NCI-H146 (cell line): ENCODE data around the gene CST9.
"Not testable (repeated sequence)": the region's sequence is repeated elsewhere in the genome, so short reads cannot be mapped to it uniquely, and the experiment has no call there.

Experiments used
- DNase-seq: peaks from one replicate; lab custom pipeline; 2025; lab: John Stamatoyannopoulos, UW

The CST9 gene

DNA sequence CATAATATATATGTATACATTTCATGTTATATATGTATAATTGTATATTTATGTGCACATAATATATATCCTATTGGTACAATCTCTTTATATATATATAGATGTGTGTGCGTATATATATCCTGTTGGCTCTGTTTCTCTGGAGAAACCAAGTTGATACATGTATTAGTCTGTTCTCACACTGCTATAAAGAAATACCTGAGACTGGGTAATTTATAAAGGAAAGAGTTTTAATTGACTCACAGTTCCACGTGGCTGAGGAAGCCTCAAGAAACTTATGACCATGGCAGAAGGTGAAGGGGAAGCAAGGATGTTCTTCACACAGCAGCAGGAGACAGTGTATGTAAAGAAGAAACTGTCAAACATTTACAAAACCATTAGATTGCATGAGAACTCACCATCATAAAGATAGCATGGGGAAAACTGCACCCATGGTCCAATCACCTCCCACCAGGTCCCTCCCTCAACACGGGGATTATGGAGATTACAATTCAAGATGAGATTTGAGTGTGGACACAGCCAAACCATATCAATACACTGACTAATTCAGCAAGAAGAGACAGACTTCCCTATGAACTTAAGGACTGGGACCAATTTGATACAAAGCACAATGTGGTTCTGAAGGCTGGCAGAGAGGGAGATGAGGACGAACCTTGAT, 18.1 kb upstream of the CST9 start:
- DNase-seq: no peak

DNA sequence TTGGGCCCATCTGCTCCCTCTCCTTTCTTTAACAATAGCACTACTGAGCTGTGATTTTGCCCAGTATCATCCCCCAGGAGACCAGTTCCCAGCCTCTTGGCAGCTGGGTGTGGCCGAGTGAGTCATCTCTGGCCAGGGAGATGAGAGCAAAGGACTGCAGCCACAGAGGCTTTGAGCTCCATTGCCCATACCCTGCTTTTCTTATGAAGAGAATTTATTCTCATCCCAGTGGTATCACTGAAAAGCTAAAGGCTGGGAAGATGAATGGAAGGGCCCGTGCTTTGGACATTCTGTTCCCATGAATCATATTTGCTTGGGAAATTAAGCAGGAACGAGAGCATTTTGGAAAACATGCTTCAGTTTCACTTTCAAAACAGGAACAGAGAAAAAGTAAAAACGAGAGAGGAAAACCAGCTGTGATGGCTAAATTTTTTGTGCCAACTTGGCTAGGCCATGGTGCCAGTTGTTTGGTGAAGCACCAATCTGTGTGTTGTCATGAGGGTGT, 17.2 kb upstream of the CST9 start:
- peak; percentile 9 for DNase-seq

DNA sequence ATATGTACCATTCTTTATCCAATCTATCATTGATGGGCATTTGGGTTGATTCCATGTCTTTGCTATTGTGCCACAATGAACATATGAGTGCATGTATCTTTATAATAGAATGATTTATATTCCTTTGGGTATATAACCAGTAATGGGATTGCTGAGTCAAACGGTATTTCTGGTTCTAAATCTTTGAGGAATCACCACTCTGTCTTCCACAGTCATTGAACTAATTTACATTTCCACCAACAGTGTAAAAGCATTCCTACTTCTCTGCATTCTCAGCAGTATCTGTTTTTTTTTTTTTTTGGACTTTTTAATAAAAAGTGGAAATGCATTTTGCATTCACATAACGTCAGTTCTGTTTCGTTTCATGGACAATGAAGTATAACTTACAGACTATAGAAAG, 16.7 kb upstream of the CST9 start:
- DNase-seq: not testable (repeated sequence)

DNA sequence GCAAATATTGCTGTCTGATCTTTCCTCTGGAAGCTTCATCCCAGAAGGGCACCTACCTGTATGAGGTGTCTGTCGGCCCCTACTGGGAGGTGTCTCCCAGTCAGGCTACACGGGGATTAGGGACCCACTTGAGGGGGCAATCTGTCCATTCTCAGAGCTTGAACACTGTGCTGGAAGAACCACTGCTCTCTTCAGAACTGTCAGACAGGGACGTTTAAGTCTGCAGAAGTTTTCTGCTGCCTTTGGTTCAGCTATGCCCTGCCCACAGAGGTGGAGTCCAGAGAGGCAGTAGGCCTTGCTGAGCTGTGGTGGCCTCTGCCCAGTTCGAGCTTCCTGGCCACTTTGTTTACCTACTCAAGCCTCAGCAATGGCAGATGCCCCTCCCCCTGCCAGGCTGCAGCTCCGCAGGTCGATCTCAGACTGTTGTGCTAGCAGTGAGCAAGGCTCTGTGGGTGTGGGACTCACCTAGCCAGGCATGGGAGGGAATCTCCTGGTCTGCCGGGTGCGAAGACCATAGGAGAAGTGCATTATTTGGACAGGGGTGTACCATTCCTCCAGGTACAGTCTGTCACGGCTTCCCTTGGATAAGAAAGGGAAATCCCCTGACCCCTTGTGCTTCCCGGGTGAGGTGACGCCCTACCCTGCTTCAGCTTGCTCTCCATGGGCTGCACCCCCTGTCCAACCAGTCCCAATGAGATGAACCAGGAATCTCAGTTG, 15.1 kb upstream of the CST9 start:
- DNase-seq: not testable (repeated sequence)

DNA sequence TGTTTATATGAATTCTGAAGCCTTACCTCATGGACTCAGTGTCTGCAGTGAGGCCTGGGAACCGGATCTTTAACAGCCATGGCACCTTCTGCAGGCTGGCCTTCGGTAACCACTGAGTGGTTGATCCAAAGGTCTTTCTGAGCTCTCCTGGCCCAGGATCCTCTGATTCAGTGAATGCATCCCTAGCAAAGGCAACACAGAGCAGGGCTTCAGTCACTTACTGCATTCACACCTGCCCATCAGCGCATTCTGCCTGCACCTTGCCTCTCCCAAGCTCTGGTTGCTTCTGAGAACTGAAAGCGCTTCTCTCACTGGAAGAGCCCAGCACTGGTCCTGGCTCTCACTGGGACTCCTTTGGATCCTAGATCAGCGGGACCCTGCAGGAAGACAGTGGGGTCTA, 8.4 kb upstream of the CST9 start:
- no peak for DNase-seq

DNA sequence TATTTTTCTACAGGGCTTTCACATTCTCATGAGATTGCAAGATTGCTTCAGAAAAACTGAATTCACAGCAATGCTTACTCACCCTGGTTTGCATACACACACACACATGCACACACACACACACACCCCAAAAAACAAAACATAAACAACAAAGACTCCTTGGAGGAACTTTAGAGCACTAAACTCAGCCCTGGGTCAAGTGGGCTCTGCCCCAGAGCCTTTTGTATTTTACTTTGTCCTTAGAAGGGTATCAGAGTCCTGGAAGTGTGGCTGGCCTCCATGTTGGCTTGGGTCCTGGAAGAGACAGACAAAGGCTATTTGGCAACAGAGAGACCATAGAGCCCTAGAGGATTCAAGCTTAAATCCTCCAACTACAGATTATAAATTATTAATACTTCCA, 8.0 kb upstream of the CST9 start:
- DNase-seq: no peak

DNA sequence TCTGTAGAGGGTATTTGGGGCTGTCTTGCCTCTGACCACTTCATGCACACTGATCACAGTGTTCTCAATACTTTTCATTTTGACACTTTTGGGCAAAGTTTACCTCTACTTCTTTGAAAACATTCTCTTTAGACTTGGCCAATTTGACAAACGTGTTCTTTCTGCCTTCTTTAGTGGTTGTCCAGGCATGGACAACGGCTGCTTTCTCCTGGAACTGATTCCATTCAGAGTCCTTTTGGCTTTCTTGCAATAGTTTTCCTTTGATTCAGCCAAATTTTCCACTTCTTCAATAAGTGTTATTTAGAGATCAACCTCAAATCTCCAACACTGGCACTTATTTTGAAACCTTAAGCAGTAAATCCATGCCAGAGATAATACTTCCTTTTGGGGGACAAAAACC, 6.7 kb upstream of the CST9 start:
- no peak for DNase-seq

DNA sequence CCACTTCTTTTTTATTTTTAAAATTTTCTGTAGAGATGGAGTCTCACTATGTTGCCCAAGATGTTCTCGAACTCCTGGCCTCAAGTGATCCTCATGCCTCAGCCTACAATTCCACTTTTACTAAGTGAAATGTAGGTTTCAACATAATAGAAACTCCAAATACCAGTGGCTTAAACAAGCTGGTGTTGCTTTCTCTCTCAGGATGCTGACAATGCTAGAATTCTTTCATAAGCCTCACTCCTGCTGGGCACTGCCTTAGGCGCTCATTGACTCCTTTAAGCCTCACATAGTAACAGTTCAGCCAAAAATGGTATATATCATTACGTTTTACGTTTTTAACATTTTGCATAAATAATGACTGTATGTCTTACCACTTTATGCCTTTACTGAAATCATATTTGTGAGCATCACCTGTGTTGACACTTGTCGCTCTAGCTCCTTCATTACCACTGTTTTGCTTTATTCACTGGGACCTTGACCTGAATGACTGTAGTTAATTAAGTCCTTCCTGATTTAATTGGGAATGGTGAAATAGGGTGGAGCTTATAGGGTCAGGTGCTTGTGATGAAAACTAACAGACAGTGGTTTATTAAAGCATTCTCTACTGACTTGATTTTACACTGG, 3.9 kb upstream of the CST9 start:
- no peak for DNase-seq

DNA sequence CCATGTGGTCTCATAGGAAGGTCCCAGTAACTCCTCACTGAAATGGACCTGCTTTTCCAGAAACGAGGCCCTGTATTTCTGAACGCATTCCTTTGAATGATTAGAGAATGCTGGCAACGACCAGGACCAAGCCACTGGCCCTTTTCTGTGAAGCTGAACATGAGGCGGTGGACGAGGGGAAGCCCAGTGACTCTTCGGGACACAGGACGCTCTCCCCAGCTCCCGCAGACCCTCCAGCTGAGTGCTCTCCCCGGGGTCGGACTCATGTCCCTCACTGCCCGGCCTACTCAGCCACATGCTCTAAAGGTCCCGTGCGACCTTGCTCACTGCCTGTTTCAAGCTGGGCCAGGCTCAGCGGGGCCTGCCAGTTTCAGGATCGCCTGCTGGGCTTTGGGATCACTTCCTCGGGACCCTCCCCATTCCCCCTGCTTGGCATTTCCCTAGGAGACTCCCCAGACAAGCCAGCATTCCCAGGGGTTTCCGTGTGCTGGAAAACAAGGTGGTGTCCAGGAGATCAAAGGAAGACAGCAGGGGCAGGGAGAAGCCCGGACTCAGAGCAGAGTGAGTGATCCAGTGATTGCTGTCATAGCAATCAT, 2.6 kb upstream of the CST9 start:
- DNase-seq: no peak

DNA sequence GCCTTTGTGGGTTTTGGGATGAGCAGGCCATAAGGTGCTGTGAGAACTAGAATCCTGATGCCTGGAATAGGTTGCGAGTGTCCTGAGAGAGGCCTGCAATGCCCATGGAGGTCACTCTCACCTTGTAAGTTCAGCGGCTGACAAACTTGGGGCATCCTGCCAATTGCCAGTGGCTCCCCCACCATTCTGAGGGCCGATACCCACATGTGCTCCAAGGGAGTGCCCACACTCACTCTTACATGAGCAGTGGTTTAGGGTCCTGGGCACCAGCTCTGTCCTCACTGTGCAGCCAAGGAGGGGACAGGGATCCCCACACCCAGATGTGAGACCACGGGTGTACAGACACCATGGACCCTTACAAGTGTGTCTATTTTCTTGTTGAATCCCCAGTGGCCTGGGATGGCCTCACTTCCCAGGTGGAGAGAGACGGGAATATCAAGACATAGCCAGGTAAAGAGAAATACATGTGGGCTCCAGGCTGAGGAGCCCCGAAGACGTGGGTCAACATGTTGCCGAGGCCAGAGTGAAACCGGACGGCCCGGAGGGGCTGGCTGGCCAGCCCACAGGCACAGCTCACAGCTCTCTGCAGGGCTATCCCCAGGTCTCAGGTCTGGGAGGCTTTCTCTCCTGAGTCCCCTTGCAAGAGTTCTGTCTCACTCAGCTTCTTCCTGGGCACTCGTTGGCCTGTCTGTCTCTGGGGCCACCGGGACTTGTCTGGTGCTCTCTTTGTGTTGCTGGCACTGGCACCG, 2.0 kb upstream of the CST9 start:
- no peak for DNase-seq

DNA sequence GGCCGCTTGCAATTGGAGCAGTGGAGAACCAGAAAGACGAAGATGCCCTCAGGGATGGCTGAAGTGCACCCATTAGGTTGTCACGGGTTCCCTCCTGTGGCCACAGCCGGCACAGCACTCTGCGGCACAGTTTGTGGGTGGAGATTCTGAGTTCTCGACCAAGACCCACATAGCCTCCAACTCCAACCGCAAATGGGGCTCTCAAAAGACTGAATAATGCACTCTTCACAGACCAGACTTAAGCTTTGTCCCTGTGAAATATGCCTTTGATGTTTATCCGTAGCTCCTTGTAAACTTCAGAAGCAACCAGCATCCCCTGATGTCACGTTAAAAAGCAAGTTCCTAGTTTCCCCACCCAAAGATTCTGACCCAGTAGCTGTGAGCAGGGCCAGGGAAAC, 934 bp upstream of the CST9 start:
- DNase-seq: peak; percentile 75

DNA sequence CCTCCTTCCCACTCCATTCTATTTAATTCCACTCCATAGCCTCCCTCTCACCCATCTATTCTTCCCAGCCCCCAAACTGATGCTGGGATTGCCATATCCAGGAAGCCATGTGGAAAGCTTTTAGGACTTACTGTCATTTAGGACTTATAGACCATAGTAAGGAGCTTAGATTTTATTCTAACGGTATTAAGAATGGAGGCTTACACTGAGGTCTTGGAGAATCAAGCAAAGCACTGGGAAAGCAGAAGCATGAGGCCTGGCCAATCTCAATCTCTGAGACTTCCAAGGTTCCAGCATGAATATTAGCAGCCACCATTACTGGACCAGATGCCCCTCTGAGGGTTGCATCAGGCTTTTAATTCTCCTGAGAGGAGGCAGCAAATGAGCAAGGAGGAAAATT, 1.4 kb downstream of the CST9 start:
- no peak for DNase-seq

DNA sequence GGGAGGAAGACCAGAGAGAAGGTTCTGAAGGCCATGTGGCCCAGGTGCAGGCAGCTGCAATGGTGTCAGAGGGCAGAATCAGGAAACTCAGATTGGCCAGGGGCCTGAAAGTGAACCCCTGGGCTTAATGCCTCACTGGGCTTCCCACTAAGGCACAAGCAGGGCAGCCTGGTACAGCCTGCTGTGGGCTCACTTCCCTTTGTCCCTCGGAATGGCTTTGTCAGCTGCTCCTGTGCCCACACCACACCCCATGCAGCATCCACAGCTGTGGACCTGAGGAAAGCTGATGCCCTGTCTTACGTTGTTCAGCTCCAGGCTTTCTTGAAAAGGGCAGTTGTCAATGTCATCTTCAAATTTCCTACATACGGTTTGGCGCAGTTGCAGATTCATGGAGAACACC, 2.4 kb downstream of the CST9 start:
- no peak for DNase-seq

DNA sequence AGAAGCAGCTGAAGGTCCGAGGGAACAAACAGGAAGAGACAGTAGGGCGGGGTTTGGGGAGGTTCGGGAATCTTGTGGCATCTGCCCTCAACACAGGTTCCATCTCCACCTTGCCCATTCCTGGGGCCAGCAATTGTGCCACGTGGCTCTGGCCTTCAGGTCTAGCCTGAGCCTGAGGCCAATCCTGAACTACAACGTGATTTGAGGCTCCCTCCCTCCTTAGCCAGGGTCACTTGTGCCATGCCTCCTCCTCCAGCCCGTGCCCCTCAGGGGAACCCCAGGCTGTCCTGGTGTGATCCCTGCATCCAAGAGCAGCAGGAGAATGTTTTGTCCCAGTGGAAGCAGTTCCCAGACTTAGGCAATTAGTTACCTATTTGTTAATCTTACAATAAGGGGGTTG, 3.0 kb downstream of the CST9 start:
- DNase-seq: no peak

DNA sequence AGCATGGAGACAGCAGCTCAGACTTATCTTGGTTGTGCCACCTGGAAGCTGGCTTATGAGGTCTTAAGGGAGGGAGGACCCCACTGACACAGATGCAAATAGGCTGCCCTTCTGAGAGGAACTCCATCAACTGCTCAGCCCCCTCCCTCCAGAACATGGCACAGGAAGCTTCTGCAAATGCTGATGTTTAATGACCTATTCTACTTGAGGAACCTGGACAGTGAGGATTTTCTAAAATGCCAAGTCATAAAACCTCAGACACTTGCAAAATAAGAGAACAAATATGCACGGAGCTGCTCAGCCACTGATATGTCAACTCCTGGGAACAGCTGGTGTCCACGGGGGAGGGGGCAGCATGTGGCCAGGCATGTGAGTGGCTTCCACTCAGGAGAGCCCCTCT, 3.5 kb downstream of the CST9 start:
- no peak for DNase-seq

DNA sequence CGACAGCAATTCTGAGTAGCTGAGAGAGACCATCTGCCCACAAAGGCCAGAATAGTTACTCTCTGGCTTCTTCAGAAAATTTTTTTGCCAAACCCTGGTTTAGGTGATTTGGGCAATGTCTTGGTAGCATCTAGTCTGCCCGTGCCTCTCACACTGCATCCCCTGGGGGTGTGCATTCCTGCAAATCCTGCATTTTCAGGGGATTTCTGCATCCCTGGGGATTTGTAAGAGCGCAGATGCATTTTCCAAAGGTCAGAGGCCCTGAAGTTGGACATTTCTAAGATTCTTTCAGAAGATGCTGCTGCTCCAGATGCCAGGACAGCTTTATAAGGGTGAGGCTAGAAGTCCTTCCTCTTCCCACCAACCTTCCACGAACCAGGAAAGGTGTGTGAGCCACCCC, 4.0 kb downstream of the CST9 start:
- no peak for DNase-seq

DNA sequence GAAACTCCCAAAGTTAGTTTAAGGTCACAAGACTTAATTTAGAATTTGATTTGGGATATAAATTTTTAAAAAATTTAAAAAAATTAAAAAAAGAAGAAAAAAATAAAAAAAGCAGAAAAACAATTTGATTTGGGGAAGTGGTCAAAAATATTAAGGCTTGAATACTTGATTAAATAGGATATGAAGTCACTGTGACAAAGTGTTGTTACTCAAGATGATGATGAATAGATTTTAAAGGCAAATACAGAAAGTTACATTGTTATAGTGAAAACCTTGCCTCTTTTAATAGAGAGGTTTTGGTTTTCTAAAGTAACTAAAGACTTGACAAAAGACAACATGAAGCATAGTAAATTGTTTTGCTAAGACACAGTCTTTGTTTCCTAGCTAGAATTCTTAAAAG, 7.2 kb downstream of the CST9 start:
- DNase-seq: no peak

DNA sequence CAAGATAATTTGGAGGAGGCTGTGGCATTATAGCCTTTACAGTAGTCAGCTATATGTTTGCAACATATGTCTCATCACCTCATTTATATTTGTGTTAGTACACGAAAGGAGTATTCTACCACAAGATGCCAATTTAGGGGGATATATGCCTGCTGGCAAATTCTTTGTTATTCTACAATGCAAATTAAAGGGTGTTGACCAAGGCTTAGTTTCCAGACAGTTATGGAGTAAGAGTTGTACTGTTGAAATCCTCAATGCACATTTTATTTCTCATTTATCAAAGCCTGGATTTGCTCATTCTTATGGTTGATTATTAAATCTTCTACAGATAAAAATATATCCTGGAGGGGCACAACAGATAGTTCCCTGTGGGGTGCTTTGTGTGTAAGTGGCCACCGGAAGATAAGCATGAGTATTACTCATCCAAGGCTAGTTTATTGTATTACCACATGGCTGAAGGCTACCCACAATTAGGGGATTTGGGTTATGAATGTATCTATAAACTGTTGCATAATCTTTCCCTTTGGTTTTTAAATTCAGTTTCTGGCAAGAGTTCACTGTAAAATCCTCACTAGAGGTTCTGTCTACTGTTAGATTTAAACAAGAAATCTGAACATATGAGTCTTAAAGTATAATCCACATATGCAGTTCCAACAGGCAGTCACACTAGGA, 9.0 kb downstream of the CST9 start:
- no peak for DNase-seq

DNA sequence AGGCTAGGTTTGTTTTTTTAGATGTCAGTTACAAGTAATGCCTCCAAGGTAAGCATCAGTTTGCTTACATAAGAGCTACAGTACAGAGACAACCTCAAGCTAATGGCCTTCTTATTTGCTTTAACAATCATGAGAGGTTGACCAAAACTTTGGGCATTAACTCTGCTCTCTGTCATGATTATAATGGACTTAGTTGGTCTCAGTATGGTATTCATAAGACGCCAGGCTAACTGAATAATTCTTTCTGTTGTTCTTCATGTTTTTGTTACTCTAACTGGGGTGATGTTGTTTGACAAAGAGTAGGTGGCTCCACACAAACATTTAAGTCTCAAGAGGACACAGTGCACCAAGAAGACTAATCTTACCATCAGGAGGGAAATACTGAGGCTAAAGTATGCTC, 9.8 kb downstream of the CST9 start:
- DNase-seq: no peak

DNA sequence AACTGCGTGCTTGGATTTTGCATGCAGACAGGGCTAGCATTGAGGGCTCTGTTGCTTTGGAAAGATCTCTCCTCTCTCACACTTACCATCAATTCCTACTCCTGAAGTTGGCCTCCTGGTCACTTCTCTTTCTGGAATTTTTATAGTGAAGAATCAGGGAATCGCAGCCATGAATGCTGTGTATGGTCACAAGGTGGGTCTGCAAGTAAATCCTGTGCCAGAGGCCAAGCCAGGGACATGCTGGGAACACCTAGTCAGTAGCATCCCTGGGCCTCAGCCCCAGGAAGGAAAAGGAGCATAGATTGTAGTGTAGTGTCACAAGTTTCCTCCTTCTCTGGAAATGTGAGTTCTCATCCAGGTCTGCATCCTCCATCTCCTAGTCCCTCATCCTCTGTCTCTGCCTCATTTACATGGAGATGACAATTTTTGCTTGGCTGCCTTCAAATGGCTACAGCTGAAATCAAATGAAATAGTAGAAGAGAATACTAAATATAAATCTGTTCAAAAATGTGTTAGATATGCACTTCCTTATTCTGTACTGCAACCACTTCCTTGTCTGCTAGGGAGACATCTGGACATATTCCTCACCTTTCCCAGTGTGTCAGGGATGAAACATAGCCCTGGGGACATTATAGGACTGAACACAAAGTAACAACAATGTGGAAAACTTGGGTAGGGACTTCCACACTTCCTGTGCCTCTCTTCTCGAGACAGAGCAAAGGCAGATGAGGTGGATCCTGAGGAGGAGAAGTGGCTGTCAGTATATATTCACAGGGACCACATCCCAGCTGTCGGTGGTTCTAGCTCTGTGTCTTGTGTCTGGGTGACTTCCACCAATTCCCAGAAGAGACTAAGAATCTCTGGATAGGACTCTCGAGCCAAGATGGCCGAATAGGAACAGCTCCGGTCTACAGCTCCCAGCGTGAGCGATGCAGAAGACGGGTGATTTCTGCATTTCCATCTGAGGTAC, 17.0 kb downstream of the CST9 start:
- no peak for DNase-seq

DNA sequence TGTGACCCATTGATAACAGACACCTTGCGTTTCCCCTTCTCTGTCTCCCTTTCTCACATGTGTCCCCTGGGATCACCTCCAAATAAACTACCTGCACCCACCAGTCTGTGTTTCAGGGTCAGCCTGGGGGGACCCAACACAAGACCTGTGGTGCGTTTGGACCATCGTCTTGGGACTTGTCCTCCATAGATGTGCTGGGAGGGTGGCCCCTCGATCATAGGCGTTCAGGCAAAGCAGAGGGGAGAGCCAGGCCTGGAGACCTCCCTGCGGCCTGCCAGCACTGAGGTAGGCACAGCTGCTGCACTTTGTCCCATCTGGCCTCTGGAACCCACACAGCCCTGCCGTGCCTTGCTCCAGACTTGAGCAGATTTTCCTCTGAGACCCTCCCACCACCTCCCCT, 18.1 kb downstream of the CST9 start:
- no peak for DNase-seq
